Neural progenitor cell (in vitro differentiated cells): ENCODE data around the gene TNFRSF13B.

ENCODE experiments used
- CTCF ChIP-seq: fragments of 200-600 bp; sonication (generic); IDR thresholded peaks from 2 replicates; pipeline ENCODE4 v1.5.1; 2017; ENCODE audit warnings: antibody characterized with exemption, mild to moderate bottlenecking
- EZH2phosphoT487 ChIP-seq: fragments of 200-600 bp; sonication (generic); IDR thresholded peaks from 2 replicates; pipeline ENCODE4 v1.6.1; 2017; ENCODE audit warnings: antibody characterized with exemption

- TF ChIP-seq CTCF (no peak), EZH2phosphoT487 (no peak)
These were observed 45.8 kb downstream of the TNFRSF13B start for GRCh38 chr17:16926061-16926511.
